ENCODE results near the gene ZNF273.

Gene ZNF273

DNA sequence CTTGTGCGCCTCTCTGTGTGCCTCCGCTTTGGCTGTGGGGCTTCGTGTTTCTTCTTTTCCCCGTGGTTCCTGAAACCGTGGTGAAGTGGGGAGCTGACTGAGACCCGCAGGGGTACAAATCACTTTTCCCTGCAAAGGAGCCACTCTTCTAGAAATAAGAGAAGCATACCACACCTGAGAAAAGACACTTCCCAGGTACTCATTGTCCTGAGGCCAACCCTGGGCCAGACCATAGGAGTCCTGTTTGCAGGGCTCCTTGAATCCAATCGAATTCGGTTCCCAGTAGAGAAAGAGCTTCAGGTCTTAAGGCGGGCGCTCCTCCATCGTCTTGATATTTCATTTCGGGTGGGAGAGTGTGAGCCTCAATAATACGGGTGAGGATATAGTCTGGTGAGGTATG, 32.4 kb upstream of the ZNF273 start:
- TF ChIP-seq, protein P1, sequence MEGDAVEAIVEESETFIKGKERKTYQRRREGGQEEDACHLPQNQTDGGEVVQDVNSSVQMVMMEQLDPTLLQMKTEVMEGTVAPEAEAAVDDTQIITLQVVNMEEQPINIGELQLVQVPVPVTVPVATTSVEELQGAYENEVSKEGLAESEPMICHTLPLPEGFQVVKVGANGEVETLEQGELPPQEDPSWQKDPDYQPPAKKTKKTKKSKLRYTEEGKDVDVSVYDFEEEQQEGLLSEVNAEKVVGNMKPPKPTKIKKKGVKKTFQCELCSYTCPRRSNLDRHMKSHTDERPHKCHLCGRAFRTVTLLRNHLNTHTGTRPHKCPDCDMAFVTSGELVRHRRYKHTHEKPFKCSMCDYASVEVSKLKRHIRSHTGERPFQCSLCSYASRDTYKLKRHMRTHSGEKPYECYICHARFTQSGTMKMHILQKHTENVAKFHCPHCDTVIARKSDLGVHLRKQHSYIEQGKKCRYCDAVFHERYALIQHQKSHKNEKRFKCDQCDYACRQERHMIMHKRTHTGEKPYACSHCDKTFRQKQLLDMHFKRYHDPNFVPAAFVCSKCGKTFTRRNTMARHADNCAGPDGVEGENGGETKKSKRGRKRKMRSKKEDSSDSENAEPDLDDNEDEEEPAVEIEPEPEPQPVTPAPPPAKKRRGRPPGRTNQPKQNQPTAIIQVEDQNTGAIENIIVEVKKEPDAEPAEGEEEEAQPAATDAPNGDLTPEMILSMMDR (IDR thresholded peaks at IDR 0.05; ENCODE audit: low read length) = no peak
- no peaks in the 10 kb centered on the region for H3K79me2 ChIP-seq (ENCODE audit: insufficient read depth, low read length)
- no peaks in the 10 kb centered on the region for H3K9me3 ChIP-seq (ENCODE audit: low read length)

DNA sequence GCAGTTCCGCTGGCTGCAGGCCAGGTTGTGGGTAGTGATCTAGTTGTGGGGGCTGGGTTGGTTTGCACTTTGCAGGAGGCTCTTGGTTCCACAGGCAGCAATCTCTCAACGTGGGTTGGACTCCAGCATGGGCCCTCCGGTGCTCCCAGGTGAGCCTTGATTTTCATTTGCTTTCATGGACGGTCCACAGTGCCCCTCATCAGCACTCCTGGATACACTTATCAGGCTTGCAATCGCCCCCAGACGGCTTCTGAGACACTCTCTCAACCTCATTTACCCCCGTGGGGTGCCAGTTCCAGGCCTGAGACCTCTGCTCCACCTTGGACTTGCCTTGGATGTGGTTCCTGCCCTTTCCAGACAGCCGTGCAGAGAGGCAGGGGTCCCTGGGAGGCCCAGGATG, 31.3 kb upstream of the ZNF273 start:
- Histone ChIP-seq H3K79me2 (ENCODE audit: insufficient read depth, low read length) (no peaks in the 10 kb centered on the region), H3K9ac (ENCODE audit: low read length) (no peak overlapping the region), H3K9me3 (ENCODE audit: low read length) (no peaks in the 10 kb centered on the region), H3K9me2 (ENCODE audit: low read depth, low read length) (no peaks in the 10 kb centered on the region), H4K20me1 (ENCODE audit: insufficient read depth, low read length) (no peaks in the 10 kb centered on the region), H3K4me2 (ENCODE audit: low read length) (no peak overlapping the region), H3K36me3 (ENCODE audit: insufficient read depth, low read length) (no peaks in the 10 kb centered on the region), H2AFZ (ENCODE audit: low read length) (no peak overlapping the region), H3K27ac (ENCODE audit: low read depth, low read length, poor library complexity, severe bottlenecking) (no peak overlapping the region), H3K27me3 (ENCODE audit: insufficient read depth, low read length) (peaks cover 7% of the 10 kb centered on the region), H3F3A (ENCODE audit: insufficient read depth, low read length) (no peaks in the 10 kb centered on the region), H3K4me3 (ENCODE audit: low read depth, low read length, poor library complexity, severe bottlenecking) (no peak overlapping the region), H3K4me1 (ENCODE audit: insufficient read depth, low read length, severe bottlenecking) (peaks cover under 1% of the 10 kb centered on the region)
- TF ChIP-seq, protein P1 (IDR thresholded peaks at IDR 0.05; ENCODE audit: low read length) = no peak
- TF ChIP-seq EZH2 (IDR thresholded peaks at IDR 0.05; ENCODE audit: borderline replicate concordance, low read length) = no peak

More for the DNA sequence above, 32.4 kb upstream of the ZNF273 start:
- Histone ChIP-seq H2AFZ (ENCODE audit: low read length) (no peak overlapping the region), H3K4me3 (ENCODE audit: low read depth, low read length, poor library complexity, severe bottlenecking) (no peak overlapping the region), H4K20me1 (ENCODE audit: insufficient read depth, low read length) (no peaks in the 10 kb centered on the region), H3K4me1 (ENCODE audit: insufficient read depth, low read length, severe bottlenecking) (no peaks in the 10 kb centered on the region), H3K27me3 (ENCODE audit: insufficient read depth, low read length) (no peaks in the 10 kb centered on the region; the same call in 1 of the 2 replicates), H3K9me2 (ENCODE audit: low read depth, low read length) (no peaks in the 10 kb centered on the region), H3K27ac (ENCODE audit: low read depth, low read length, poor library complexity, severe bottlenecking) (no peak overlapping the region), H3K36me3 (ENCODE audit: insufficient read depth, low read length) (no peaks in the 10 kb centered on the region), H3K9ac (ENCODE audit: low read length) (no peak overlapping the region), H3K4me2 (ENCODE audit: low read length) (no peak overlapping the region), H3F3A (ENCODE audit: insufficient read depth, low read length) (no peaks in the 10 kb centered on the region)

- Histone ChIP-seq H2AFZ (ENCODE audit: low read length) (no peak overlapping the region), H3K9me2 (ENCODE audit: low read depth, low read length) (no peaks in the 10 kb centered on the region), H3K27me3 (ENCODE audit: insufficient read depth, low read length) (peaks cover 10% of the 10 kb centered on the region), H3K9ac (ENCODE audit: low read length) (no peak overlapping the region), H3K36me3 (ENCODE audit: insufficient read depth, low read length) (no peaks in the 10 kb centered on the region), H4K20me1 (ENCODE audit: insufficient read depth, low read length) (no peaks in the 10 kb centered on the region), H3K9me3 (ENCODE audit: low read length) (no peaks in the 10 kb centered on the region), H3K4me1 (ENCODE audit: insufficient read depth, low read length, severe bottlenecking) (peaks cover 7% of the 10 kb centered on the region), H3F3A (ENCODE audit: insufficient read depth, low read length) (no peaks in the 10 kb centered on the region), H3K4me3 (ENCODE audit: low read depth, low read length, poor library complexity, severe bottlenecking) (no peak overlapping the region), H3K27ac (ENCODE audit: low read depth, low read length, poor library complexity, severe bottlenecking) (no peak overlapping the region), H3K79me2 (ENCODE audit: insufficient read depth, low read length) (no peaks in the 10 kb centered on the region), H3K4me2 (ENCODE audit: low read length) (no peak overlapping the region)
- no peak for TF ChIP-seq EZH2 (IDR thresholded peaks at IDR 0.05; ENCODE audit: borderline replicate concordance, low read length)
- TF ChIP-seq, protein P1 (IDR thresholded peaks at IDR 0.05; ENCODE audit: low read length) = no peak
Observed at GRCh38 chr7:64872351-64873154, 30.5 kb upstream of the ZNF273 start.
